Neural progenitor cell (in vitro differentiated cells): ENCODE data around the gene BTRC. TPM values are rescaled to one million over a fixed set of nuclear protein-coding genes. Genes with fewer than 3 reads are reported as not detected.

Source experiments
- DNase-seq: peaks from one replicate; pipeline ENCODE4 v3.0.0-alpha.2; 2016; ENCODE audit warnings: low spot score
- H2AFZ ChIP-seq: fragments of 200-600 bp; sonication (generic); replicated peaks from 2 replicates; pipeline ENCODE4 v1.6.1; 2016; ENCODE audit warnings: antibody characterized with exemption
- H3F3A ChIP-seq: fragments of 200-600 bp; sonication (generic); 2 replicates; pipeline ENCODE4 v1.6.1; 2016; ENCODE audit warnings: antibody characterized with exemption, low read depth
- H3K27ac ChIP-seq: fragments of 200-600 bp; sonication (generic); 2 replicates; pipeline ENCODE4 v1.5.1; 2016; ENCODE audit warnings: mild to moderate bottlenecking
- H3K27me3 ChIP-seq: fragments of 200-600 bp; sonication (generic); 2 replicates; pipeline ENCODE4 v1.6.1; 2016; ENCODE audit warnings: mild to moderate bottlenecking, moderate library complexity
- H3K36me3 ChIP-seq: fragments of 200-600 bp; sonication (generic); 2 replicates; pipeline ENCODE4 v1.5.1; 2016
- H3K4me1 ChIP-seq: fragments of 200-600 bp; sonication (generic); 2 replicates; pipeline ENCODE4 v1.6.1; 2016; ENCODE audit warnings: mixed run types
- H3K4me2 ChIP-seq: fragments of 200-600 bp; sonication (generic); 2 replicates; pipeline ENCODE4 v1.6.1; 2016
- H3K4me3 ChIP-seq: fragments of 200-600 bp; sonication (generic); 2 replicates; pipeline ENCODE4 v1.5.1; 2016
- H3K79me2 ChIP-seq: fragments of 200-600 bp; sonication (generic); 2 replicates; pipeline ENCODE4 v1.6.1; 2016; ENCODE audit warnings: low read depth
- H3K9ac ChIP-seq: fragments of 200-600 bp; sonication (generic); 2 replicates; pipeline ENCODE4 v1.6.1; 2016
- H3K9me3 ChIP-seq: fragments of 200-600 bp; sonication (generic); 2 replicates; pipeline ENCODE4 v1.5.1; 2016; ENCODE audit warnings: low read depth
- H4K20me1 ChIP-seq: fragments of 200-600 bp; sonication (generic); 2 replicates; pipeline ENCODE4 v1.6.1; 2016; ENCODE audit warnings: low read depth
- H3K27ac Mint-ChIP-seq: 3 replicates; pipeline ENCODE4 v1.8.0; 2021; ENCODE audit warnings: mixed read lengths
- H3K27me3 Mint-ChIP-seq: 2 replicates; pipeline ENCODE4 v1.8.0; 2022; ENCODE audit warnings: low read depth, mild to moderate bottlenecking, inconsistent platforms, moderate library complexity, mixed read lengths; ENCODE audit not compliant: insufficient read depth
- H3K36me3 Mint-ChIP-seq: 3 replicates; pipeline ENCODE4 v1.8.0; 2021; ENCODE audit warnings: mixed read lengths
- H3K4me1 Mint-ChIP-seq: 3 replicates; pipeline ENCODE4 v1.8.0; 2021; ENCODE audit warnings: mixed read lengths
- H3K4me3 Mint-ChIP-seq: 3 replicates; pipeline ENCODE4 v1.8.0; 2021; ENCODE audit warnings: mild to moderate bottlenecking, moderate library complexity, mixed read lengths
- H3K9me3 Mint-ChIP-seq: 3 replicates; pipeline ENCODE4 v1.8.0; 2020; ENCODE audit warnings: mixed read lengths
- EZH2 ChIP-seq: fragments of 200-600 bp; sonication (generic); IDR thresholded peaks from 2 replicates; pipeline ENCODE4 v1.6.1; 2017; ENCODE audit warnings: antibody characterized with exemption, mild to moderate bottlenecking, moderate library complexity
- EZH2phosphoT487 ChIP-seq: fragments of 200-600 bp; sonication (generic); IDR thresholded peaks from 2 replicates; pipeline ENCODE4 v1.6.1; 2017; ENCODE audit warnings: antibody characterized with exemption
- total RNA-seq: library from RNA; depleted of rRNA; stranded (reverse); fragments of >200 nt; gene quantifications from 2 replicates; pipeline ENCODE4 v1.2.3, GENCODE V29; 2015; ENCODE audit warnings: low replicate concordance
- TF ChIP-seq, protein P1 (sequence below): fragments of 200-600 bp; sonication (generic); IDR thresholded peaks from 2 replicates; pipeline ENCODE4 v1.5.1; 2017; ENCODE audit warnings: antibody characterized with exemption, mild to moderate bottlenecking

BTRC gene
- total RNA-seq, 1 donor from 2014 or later, result 25.4 TPM

DNA sequence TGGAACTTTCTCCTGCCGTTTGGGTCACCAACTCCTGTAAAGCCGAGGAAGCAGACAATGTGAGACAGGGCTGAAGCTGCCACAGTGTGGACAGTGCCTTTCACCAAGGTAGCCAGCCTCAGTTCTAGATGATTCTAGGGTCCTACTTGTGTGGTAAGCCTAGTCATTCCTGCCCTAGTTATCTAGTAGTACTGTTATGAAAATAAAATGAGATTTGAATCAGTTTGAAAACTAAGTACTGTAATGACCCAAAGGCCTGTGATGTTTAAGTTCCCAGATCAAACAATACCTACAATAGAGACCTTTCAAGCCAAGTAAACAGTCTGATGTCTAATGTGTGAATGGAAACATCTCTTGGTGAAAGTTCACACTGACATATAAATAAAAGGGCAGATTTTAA lies 197.0 kb downstream of the BTRC start:
- no peaks in the 10 kb centered on the region for H3K9me3 ChIP-seq
- no peak overlapping the region for H3K9ac ChIP-seq
- H3K27ac ChIP-seq, result no peak overlapping the region
- H4K20me1 ChIP-seq, result no peaks in the 10 kb centered on the region
- Mint-ChIP-seq H3K4me3 (no peak overlapping the region), H3K27ac (no peak overlapping the region), H3K4me1 (peaks cover 2% of the 10 kb centered on the region), H3K9me3 (no peaks in the 10 kb centered on the region), H3K36me3 (peaks cover 16% of the 10 kb centered on the region), H3K27me3 (no peaks in the 10 kb centered on the region)
- H3K27me3 ChIP-seq, result no peaks in the 10 kb centered on the region
- H3F3A ChIP-seq, result no peaks in the 10 kb centered on the region
- H2AFZ ChIP-seq, result no peak overlapping the region
- no peaks in the 10 kb centered on the region for H3K4me1 ChIP-seq
- no peak overlapping the region for H3K4me3 ChIP-seq
- no peak overlapping the region for H3K4me2 ChIP-seq
- no peaks in the 10 kb centered on the region for H3K79me2 ChIP-seq
- no peak for TF ChIP-seq EZH2phosphoT487
- no peak for TF ChIP-seq EZH2
- TF ChIP-seq, protein P1, sequence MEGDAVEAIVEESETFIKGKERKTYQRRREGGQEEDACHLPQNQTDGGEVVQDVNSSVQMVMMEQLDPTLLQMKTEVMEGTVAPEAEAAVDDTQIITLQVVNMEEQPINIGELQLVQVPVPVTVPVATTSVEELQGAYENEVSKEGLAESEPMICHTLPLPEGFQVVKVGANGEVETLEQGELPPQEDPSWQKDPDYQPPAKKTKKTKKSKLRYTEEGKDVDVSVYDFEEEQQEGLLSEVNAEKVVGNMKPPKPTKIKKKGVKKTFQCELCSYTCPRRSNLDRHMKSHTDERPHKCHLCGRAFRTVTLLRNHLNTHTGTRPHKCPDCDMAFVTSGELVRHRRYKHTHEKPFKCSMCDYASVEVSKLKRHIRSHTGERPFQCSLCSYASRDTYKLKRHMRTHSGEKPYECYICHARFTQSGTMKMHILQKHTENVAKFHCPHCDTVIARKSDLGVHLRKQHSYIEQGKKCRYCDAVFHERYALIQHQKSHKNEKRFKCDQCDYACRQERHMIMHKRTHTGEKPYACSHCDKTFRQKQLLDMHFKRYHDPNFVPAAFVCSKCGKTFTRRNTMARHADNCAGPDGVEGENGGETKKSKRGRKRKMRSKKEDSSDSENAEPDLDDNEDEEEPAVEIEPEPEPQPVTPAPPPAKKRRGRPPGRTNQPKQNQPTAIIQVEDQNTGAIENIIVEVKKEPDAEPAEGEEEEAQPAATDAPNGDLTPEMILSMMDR, result no peak
- H3K36me3 ChIP-seq, result no peaks in the 10 kb centered on the region
- no peak for DNase-seq

GRCh38 chr10:101552442-101552841 lies 198.5 kb downstream of the BTRC start:
- peaks cover 2% of the 10 kb centered on the region for H3K4me1 Mint-ChIP-seq
- TF ChIP-seq, protein P1, result no peak
- no peak for TF ChIP-seq EZH2phosphoT487
- TF ChIP-seq EZH2, result no peak
- H3F3A ChIP-seq, result no peaks in the 10 kb centered on the region

GRCh38 chr10:101557541-101557940 lies 203.6 kb downstream of the BTRC start:
- Mint-ChIP-seq H3K27me3 (peaks cover 8% of the 10 kb centered on the region), H3K4me1 (no peaks in the 10 kb centered on the region), H3K4me3 (no peak overlapping the region), H3K27ac (no peak overlapping the region), H3K9me3 (no peaks in the 10 kb centered on the region), H3K36me3 (peaks cover 5% of the 10 kb centered on the region)
- TF ChIP-seq EZH2phosphoT487 (no peak), EZH2 (no peak)
- TF ChIP-seq, protein P1, result no peak
- H4K20me1 ChIP-seq, result no peaks in the 10 kb centered on the region
- H3K27ac ChIP-seq, result no peak overlapping the region
- H3K9ac ChIP-seq, result no peak overlapping the region
- H3K79me2 ChIP-seq, result no peaks in the 10 kb centered on the region
- no peaks in the 10 kb centered on the region for H3K27me3 ChIP-seq
- no peak overlapping the region for H2AFZ ChIP-seq
- H3K4me3 ChIP-seq, result no peak overlapping the region
- H3K4me1 ChIP-seq, result no peaks in the 10 kb centered on the region
- no peak for DNase-seq
- H3K9me3 ChIP-seq, result no peaks in the 10 kb centered on the region
- no peak overlapping the region for H3K4me2 ChIP-seq
- H3F3A ChIP-seq, result no peaks in the 10 kb centered on the region
- no peaks in the 10 kb centered on the region for H3K36me3 ChIP-seq

More at GRCh38 chr10:101552442-101552841, 198.5 kb downstream of the BTRC start:
- no peak overlapping the region for H3K4me3 Mint-ChIP-seq
- no peak overlapping the region for H3K27ac ChIP-seq
- no peak overlapping the region for H2AFZ ChIP-seq
- H3K4me1 ChIP-seq, result no peaks in the 10 kb centered on the region
- H4K20me1 ChIP-seq, result no peaks in the 10 kb centered on the region
- H3K4me3 ChIP-seq, result no peak overlapping the region
- no peaks in the 10 kb centered on the region for H3K36me3 ChIP-seq
- peaks cover 16% of the 10 kb centered on the region for H3K36me3 Mint-ChIP-seq
- no peak for DNase-seq
- no peaks in the 10 kb centered on the region for H3K9me3 ChIP-seq
- no peaks in the 10 kb centered on the region for H3K27me3 Mint-ChIP-seq
- no peak overlapping the region for H3K9ac ChIP-seq
- no peaks in the 10 kb centered on the region for H3K9me3 Mint-ChIP-seq
- H3K4me2 ChIP-seq, result no peak overlapping the region
- H3K79me2 ChIP-seq, result no peaks in the 10 kb centered on the region
- H3K27me3 ChIP-seq, result no peaks in the 10 kb centered on the region
- no peak overlapping the region for H3K27ac Mint-ChIP-seq
